Stimulated activated naive CD8-positive, alpha-beta T cell treated with anti-CD3 and anti-CD28 coated beads, Interleukin-15, Interleukin-2, amounts not matched to agents 100 ng/mL and 50 ng/mL, for 24 hours (primary cell): ENCODE measurements around the gene HEMK1.
A peak's percentile ranks its signal among the peaks of the same experiment; 100 is the strongest.

Source experiments
- H3K27ac Mint-ChIP-seq: one replicate; pipeline ENCODE4 v1.8.0; 2021; ENCODE audit warnings: mild to moderate bottlenecking, mixed read lengths
- H3K27me3 Mint-ChIP-seq: one replicate; pipeline ENCODE4 v1.8.0; 2021; ENCODE audit warnings: mixed read lengths
- H3K36me3 Mint-ChIP-seq: one replicate; pipeline ENCODE4 v1.8.0; 2021; ENCODE audit warnings: low read depth, mixed read lengths
- H3K4me1 Mint-ChIP-seq: one replicate; pipeline ENCODE4 v1.8.0; 2021; ENCODE audit warnings: low read depth, mixed read lengths
- H3K4me3 Mint-ChIP-seq: one replicate; pipeline ENCODE4 v1.8.0; 2021; ENCODE audit warnings: mild to moderate bottlenecking, mixed read lengths
- H3K9me3 Mint-ChIP-seq: one replicate; pipeline ENCODE4 v1.8.0; 2021; ENCODE audit warnings: mixed read lengths

Gene HEMK1

GRCh38 chr3:50620420-50620819 lies 51.1 kb downstream of the HEMK1 start:
- Mint-ChIP-seq H3K27me3 (no peaks in the 10 kb centered on the region), H3K4me1 (peaks cover 79% of the 10 kb centered on the region), H3K4me3 (peak overlapping the region; percentile 93)

GRCh38 chr3:50620820-50621219 lies 51.5 kb downstream of the HEMK1 start:
- H3K27me3 Mint-ChIP-seq, result no peaks in the 10 kb centered on the region
- H3K9me3 Mint-ChIP-seq, result no peaks in the 10 kb centered on the region
- peaks cover 41% of the 10 kb centered on the region for H3K36me3 Mint-ChIP-seq

More at GRCh38 chr3:50620420-50620819, 51.1 kb downstream of the HEMK1 start:
- Mint-ChIP-seq H3K36me3 (peaks cover 38% of the 10 kb centered on the region), H3K9me3 (no peaks in the 10 kb centered on the region), H3K27ac (peak overlapping the region; percentile 86)

GRCh38 chr3:50622881-50623280 lies 53.6 kb downstream of the HEMK1 start:
- Mint-ChIP-seq H3K27me3 (no peaks in the 10 kb centered on the region), H3K4me3 (peak overlapping the region; percentile 77), H3K4me1 (peaks cover 89% of the 10 kb centered on the region), H3K27ac (peak overlapping the region; percentile 92), H3K9me3 (no peaks in the 10 kb centered on the region), H3K36me3 (peaks cover 53% of the 10 kb centered on the region)

More at GRCh38 chr3:50620820-50621219, 51.5 kb downstream of the HEMK1 start:
- peak overlapping the region; percentile 86 for H3K27ac Mint-ChIP-seq
- H3K4me1 Mint-ChIP-seq, result peaks cover 79% of the 10 kb centered on the region
- peak overlapping the region; percentile 93 for H3K4me3 Mint-ChIP-seq

GRCh38 chr3:50623840-50624474 lies 54.6 kb downstream of the HEMK1 start:
- peak overlapping the region; percentile 92 for H3K27ac Mint-ChIP-seq
- H3K4me3 Mint-ChIP-seq, result peak overlapping the region; percentile 77
- no peaks in the 10 kb centered on the region for H3K9me3 Mint-ChIP-seq
- peaks cover 94% of the 10 kb centered on the region for H3K4me1 Mint-ChIP-seq
- H3K27me3 Mint-ChIP-seq, result no peaks in the 10 kb centered on the region
- peaks cover 58% of the 10 kb centered on the region for H3K36me3 Mint-ChIP-seq

GRCh38 chr3:50624634-50625033 lies 55.3 kb downstream of the HEMK1 start:
- H3K27ac Mint-ChIP-seq, result peak overlapping the region; percentile 92
- H3K9me3 Mint-ChIP-seq, result no peaks in the 10 kb centered on the region
- peaks cover 94% of the 10 kb centered on the region for H3K4me1 Mint-ChIP-seq

GRCh38 chr3:50625231-50626182 lies 56.2 kb downstream of the HEMK1 start:
- Mint-ChIP-seq H3K9me3 (no peaks in the 10 kb centered on the region), H3K27me3 (no peaks in the 10 kb centered on the region), H3K4me1 (peaks cover 94% of the 10 kb centered on the region), H3K27ac (peak overlapping the region; percentile 92), H3K4me3 (no peak overlapping the region), H3K36me3 (peaks cover 57% of the 10 kb centered on the region)

More at GRCh38 chr3:50624634-50625033, 55.3 kb downstream of the HEMK1 start:
- Mint-ChIP-seq H3K27me3 (no peaks in the 10 kb centered on the region), H3K36me3 (peaks cover 57% of the 10 kb centered on the region), H3K4me3 (peak overlapping the region; percentile 77)

- peaks cover 96% of the 10 kb centered on the region for H3K4me1 Mint-ChIP-seq
- H3K4me3 Mint-ChIP-seq, result no peak overlapping the region
Measured at GRCh38 chr3:50626401-50626800, 57.1 kb downstream of the HEMK1 start.

GRCh38 chr3:50627407-50628051 lies 58.2 kb downstream of the HEMK1 start:
- H3K4me3 Mint-ChIP-seq, result peak overlapping the region; percentile 9
- no peaks in the 10 kb centered on the region for H3K9me3 Mint-ChIP-seq
- H3K27me3 Mint-ChIP-seq, result no peaks in the 10 kb centered on the region
- H3K27ac Mint-ChIP-seq, result peak overlapping the region; percentile 67
- H3K4me1 Mint-ChIP-seq, result peaks cover 98% of the 10 kb centered on the region
- H3K36me3 Mint-ChIP-seq, result peaks cover 60% of the 10 kb centered on the region

More at GRCh38 chr3:50626401-50626800, 57.1 kb downstream of the HEMK1 start:
- Mint-ChIP-seq H3K9me3 (no peaks in the 10 kb centered on the region), H3K27me3 (no peaks in the 10 kb centered on the region), H3K36me3 (peaks cover 58% of the 10 kb centered on the region), H3K27ac (peak overlapping the region; percentile 49)

- Mint-ChIP-seq H3K27ac (peak overlapping the region; percentile 41), H3K9me3 (no peaks in the 10 kb centered on the region), H3K36me3 (peaks cover 61% of the 10 kb centered on the region), H3K4me3 (no peak overlapping the region), H3K27me3 (no peaks in the 10 kb centered on the region), H3K4me1 (peaks cover 98% of the 10 kb centered on the region)
Measured at GRCh38 chr3:50628601-50629000, 59.3 kb downstream of the HEMK1 start.

- H3K36me3 Mint-ChIP-seq, result peaks cover 51% of the 10 kb centered on the region
- peaks cover 94% of the 10 kb centered on the region for H3K4me1 Mint-ChIP-seq
- H3K27ac Mint-ChIP-seq, result no peak overlapping the region
- H3K4me3 Mint-ChIP-seq, result no peak overlapping the region
- H3K9me3 Mint-ChIP-seq, result no peaks in the 10 kb centered on the region
- no peaks in the 10 kb centered on the region for H3K27me3 Mint-ChIP-seq
Measured at GRCh38 chr3:50630394-50630793, 61.1 kb downstream of the HEMK1 start.

GRCh38 chr3:50630877-50631276 lies 61.6 kb downstream of the HEMK1 start:
- Mint-ChIP-seq H3K27me3 (no peaks in the 10 kb centered on the region), H3K27ac (peak overlapping the region; percentile 26), H3K36me3 (peaks cover 48% of the 10 kb centered on the region), H3K4me3 (no peak overlapping the region), H3K9me3 (no peaks in the 10 kb centered on the region), H3K4me1 (peaks cover 90% of the 10 kb centered on the region)

- peaks cover 47% of the 10 kb centered on the region for H3K36me3 Mint-ChIP-seq
- H3K9me3 Mint-ChIP-seq, result no peaks in the 10 kb centered on the region
- peak overlapping the region; percentile 66 for H3K27ac Mint-ChIP-seq
- peaks cover 92% of the 10 kb centered on the region for H3K4me1 Mint-ChIP-seq
- H3K27me3 Mint-ChIP-seq, result no peaks in the 10 kb centered on the region
- peak overlapping the region; percentile 25 for H3K4me3 Mint-ChIP-seq
Measured at GRCh38 chr3:50632450-50632849, 63.1 kb downstream of the HEMK1 start.

GRCh38 chr3:50633230-50633790 lies 64.0 kb downstream of the HEMK1 start:
- H3K27ac Mint-ChIP-seq, result peak overlapping the region; percentile 71
- H3K27me3 Mint-ChIP-seq, result no peaks in the 10 kb centered on the region
- H3K4me1 Mint-ChIP-seq, result peaks cover 92% of the 10 kb centered on the region
- no peak overlapping the region for H3K4me3 Mint-ChIP-seq
- no peaks in the 10 kb centered on the region for H3K9me3 Mint-ChIP-seq
- H3K36me3 Mint-ChIP-seq, result peaks cover 45% of the 10 kb centered on the region

- H3K36me3 Mint-ChIP-seq, result peaks cover 38% of the 10 kb centered on the region
- no peak overlapping the region for H3K4me3 Mint-ChIP-seq
- peaks cover 90% of the 10 kb centered on the region for H3K4me1 Mint-ChIP-seq
- no peaks in the 10 kb centered on the region for H3K9me3 Mint-ChIP-seq
- H3K27me3 Mint-ChIP-seq, result no peaks in the 10 kb centered on the region
- peak overlapping the region; percentile 62 for H3K27ac Mint-ChIP-seq
Measured at GRCh38 chr3:50635066-50635465, 65.7 kb downstream of the HEMK1 start.
